Calu3 (cell line): ENCODE results near the gene SHMT1. TPM values are rescaled to one million over a fixed set of nuclear protein-coding genes. Genes with fewer than 3 reads are reported as not detected.
"Not testable (repeated sequence)": the region's sequence is repeated elsewhere in the genome, so short reads cannot be mapped to it uniquely, and the experiment has no call there.

Experiments used
- BruUV-seq: library from RNA; stranded (reverse); fragments of 400-500 nt; replicated peaks from 2 replicates; lab custom pipeline; 2021; lab: Mats Ljungman, UMichigan
- CTCF ChIA-PET: fragments of 300-600 bp; sonication (Branson Sonifier 250); formaldehyde crosslinking; loops from one replicate; lab custom pipeline; 2022; ENCODE audit warnings: antibody characterized with exemption; lab: Charles Lee
- DNase-seq: peaks from one replicate; pipeline ENCODE4 v3.0.0; 2022
- H3K27ac Mint-ChIP-seq: one replicate; pipeline ENCODE4 v1.8.0; 2022; ENCODE audit warnings: mixed read lengths; ENCODE audit not compliant: unreplicated experiment
- H3K27me3 Mint-ChIP-seq: one replicate; pipeline ENCODE4 v1.8.0; 2022; ENCODE audit warnings: mixed read lengths; ENCODE audit not compliant: unreplicated experiment
- H3K36me3 Mint-ChIP-seq: one replicate; pipeline ENCODE4 v1.8.0; 2022; ENCODE audit warnings: mild to moderate bottlenecking, moderate library complexity, mixed read lengths; ENCODE audit not compliant: insufficient read depth, unreplicated experiment
- H3K4me1 Mint-ChIP-seq: one replicate; pipeline ENCODE4 v1.8.0; 2022; ENCODE audit warnings: mild to moderate bottlenecking, low read depth, mixed read lengths; ENCODE audit not compliant: unreplicated experiment
- H3K4me3 Mint-ChIP-seq: one replicate; pipeline ENCODE4 v1.8.0; 2022; ENCODE audit warnings: mild to moderate bottlenecking, low read depth, moderate library complexity, mixed read lengths; ENCODE audit not compliant: unreplicated experiment
- H3K9me3 Mint-ChIP-seq: one replicate; pipeline ENCODE4 v1.8.0; 2022; ENCODE audit warnings: low read depth, mixed read lengths; ENCODE audit not compliant: unreplicated experiment
- CTCF ChIP-seq: fragments of 200-600 bp; IDR thresholded peaks from one replicate; pipeline ENCODE4 v1.8.0; 2022; ENCODE audit warnings: antibody characterized with exemption; ENCODE audit not compliant: unreplicated experiment
- intact Hi-C: fragments of 100-400 bp; cut with micrococcal nuclease; formaldehyde crosslinking; loops from one replicate; pipeline ENCODE4 v1.10.0; 2022; ENCODE audit not compliant: unreplicated experiment
- total RNA-seq: library from RNA; stranded (reverse); gene quantifications from 2 replicates; pipeline ENCODE4 v1.2.3, GENCODE V29; 2022

Gene SHMT1
- total RNA-seq, 1 experiment from 2014 or later: 52.3 TPM

- CTCF ChIA-PET: interaction anchor here (0.7 kb wide), 1 partner anchor 12 kb away, joined by 6 read pairs; no protein-coding TSS in a partner anchor
- H3K4me3 Mint-ChIP-seq: no peak overlapping the region
- H3K27ac Mint-ChIP-seq: no peak overlapping the region
- no peaks in the 10 kb centered on the region for H3K36me3 Mint-ChIP-seq
- no peaks in the 10 kb centered on the region for H3K4me1 Mint-ChIP-seq
- no peaks in the 10 kb centered on the region for H3K9me3 Mint-ChIP-seq
- DNase-seq: no peak
- BruUV-seq: no TSS peak
- intact Hi-C loops: no loop called here
- H3K27me3 Mint-ChIP-seq: no peaks in the 10 kb centered on the region
- TF ChIP-seq CTCF: no peak
These were observed 18.5 kb upstream of the SHMT1 start for GRCh38 chr17:18381953-18382245.

DNA sequence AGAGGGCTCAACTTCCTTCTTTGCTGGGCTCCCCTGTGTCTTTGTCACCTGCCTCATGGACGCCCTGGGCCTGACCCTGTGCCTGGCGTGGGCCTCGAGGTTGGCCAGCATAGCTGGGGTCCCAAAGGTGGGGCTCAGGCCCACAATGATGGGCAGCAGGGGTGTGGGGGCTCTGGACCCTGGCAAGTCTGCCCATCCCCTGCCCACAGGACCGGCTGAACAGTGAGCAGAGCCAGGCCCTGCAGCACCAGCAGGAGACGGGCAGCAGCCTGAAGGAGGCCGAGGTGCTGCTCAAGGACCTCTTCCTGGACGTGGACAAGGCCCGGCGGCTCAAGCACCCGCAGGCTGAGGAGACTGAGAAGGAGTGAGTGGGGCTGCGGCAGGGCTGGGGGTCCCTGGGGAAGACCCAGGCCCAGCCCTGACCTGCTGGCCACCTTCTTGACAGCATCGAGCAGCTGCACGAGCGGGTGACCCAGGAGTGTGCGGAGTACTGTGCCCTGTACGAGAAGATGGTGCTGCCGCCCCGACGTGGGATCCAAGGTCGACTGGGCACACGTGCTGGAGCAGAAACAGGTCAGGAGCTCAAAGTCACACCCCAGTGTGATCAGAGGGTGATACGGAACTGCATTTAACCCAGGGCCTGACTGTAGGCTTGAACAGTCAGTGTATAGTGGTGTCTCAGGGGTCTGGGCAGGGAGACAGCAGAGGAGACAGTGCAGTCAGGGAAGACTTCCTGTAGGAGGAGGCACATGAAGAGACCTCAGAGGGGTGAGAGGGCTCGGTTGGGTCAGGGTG lies 18.0 kb upstream of the SHMT1 start:
- intact Hi-C loops: no loop called here
- BruUV-seq: no TSS peak
- Mint-ChIP-seq H3K27ac (no peak overlapping the region), H3K4me3 (no peak overlapping the region), H3K27me3 (no peaks in the 10 kb centered on the region), H3K9me3 (no peaks in the 10 kb centered on the region), H3K4me1 (no peaks in the 10 kb centered on the region), H3K36me3 (no peaks in the 10 kb centered on the region)
- CTCF ChIA-PET: no interaction called here
- DNase-seq: no peak
- no peak for TF ChIP-seq CTCF

- no peak overlapping the region for H3K4me3 Mint-ChIP-seq
- H3K36me3 Mint-ChIP-seq: no peaks in the 10 kb centered on the region
- CTCF ChIA-PET: no interaction called here
- no TSS peak for BruUV-seq
- H3K27ac Mint-ChIP-seq: no peak overlapping the region
- no peaks in the 10 kb centered on the region for H3K27me3 Mint-ChIP-seq
- H3K4me1 Mint-ChIP-seq: no peaks in the 10 kb centered on the region
- no peaks in the 10 kb centered on the region for H3K9me3 Mint-ChIP-seq
- no peak for DNase-seq
- TF ChIP-seq CTCF: no peak
- intact Hi-C loops: no loop called here
These were observed 17.3 kb upstream of the SHMT1 start for GRCh38 chr17:18380471-18381157.

GRCh38 chr17:18379246-18380146 lies 16.1 kb upstream of the SHMT1 start:
- H3K27ac Mint-ChIP-seq: no peak overlapping the region
- H3K4me1 Mint-ChIP-seq: no peaks in the 10 kb centered on the region
- BruUV-seq: no TSS peak
- no peaks in the 10 kb centered on the region for H3K27me3 Mint-ChIP-seq
- intact Hi-C loops: no loop called here
- DNase-seq: no peak
- H3K9me3 Mint-ChIP-seq: peaks cover 2% of the 10 kb centered on the region
- CTCF ChIA-PET: no interaction called here
- TF ChIP-seq CTCF: no peak
- no peaks in the 10 kb centered on the region for H3K36me3 Mint-ChIP-seq
- H3K4me3 Mint-ChIP-seq: no peak overlapping the region

GRCh38 chr17:18378614-18379013 lies 15.3 kb upstream of the SHMT1 start:
- BruUV-seq, H3K4me3 Mint-ChIP-seq, H3K27ac Mint-ChIP-seq, H3K36me3 Mint-ChIP-seq, DNase-seq, H3K4me1 Mint-ChIP-seq, intact Hi-C loops, CTCF ChIA-PET, H3K9me3 Mint-ChIP-seq, H3K27me3 Mint-ChIP-seq: not testable (repeated sequence)
